Measurements from ENCODE around the gene KIF1A.
"Not testable (repeated sequence)": the region's sequence is repeated elsewhere in the genome, so short reads cannot be mapped to it uniquely, and the experiment has no call there.

The KIF1A gene

DNA sequence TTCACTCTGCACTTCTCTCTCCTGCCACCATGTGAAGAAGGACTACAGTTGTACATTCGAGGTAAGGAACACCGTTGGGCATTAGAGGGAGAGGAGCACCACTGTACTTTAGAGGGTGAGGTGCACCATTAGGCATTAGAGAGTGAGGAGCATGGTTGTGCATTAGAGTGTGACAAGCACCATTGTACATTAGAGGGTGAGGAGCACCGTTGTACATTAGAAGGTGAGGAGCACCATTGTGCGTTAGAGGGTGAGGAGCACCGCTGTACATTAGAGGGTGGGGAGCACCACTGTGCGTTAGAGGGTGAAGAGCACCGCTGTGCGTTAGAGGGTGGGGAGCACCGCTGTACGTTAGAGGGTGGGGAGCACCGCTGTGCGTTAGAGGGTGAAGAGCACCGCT lies 27.8 kb upstream of the KIF1A start:
- no peak for DNase-seq

DNA sequence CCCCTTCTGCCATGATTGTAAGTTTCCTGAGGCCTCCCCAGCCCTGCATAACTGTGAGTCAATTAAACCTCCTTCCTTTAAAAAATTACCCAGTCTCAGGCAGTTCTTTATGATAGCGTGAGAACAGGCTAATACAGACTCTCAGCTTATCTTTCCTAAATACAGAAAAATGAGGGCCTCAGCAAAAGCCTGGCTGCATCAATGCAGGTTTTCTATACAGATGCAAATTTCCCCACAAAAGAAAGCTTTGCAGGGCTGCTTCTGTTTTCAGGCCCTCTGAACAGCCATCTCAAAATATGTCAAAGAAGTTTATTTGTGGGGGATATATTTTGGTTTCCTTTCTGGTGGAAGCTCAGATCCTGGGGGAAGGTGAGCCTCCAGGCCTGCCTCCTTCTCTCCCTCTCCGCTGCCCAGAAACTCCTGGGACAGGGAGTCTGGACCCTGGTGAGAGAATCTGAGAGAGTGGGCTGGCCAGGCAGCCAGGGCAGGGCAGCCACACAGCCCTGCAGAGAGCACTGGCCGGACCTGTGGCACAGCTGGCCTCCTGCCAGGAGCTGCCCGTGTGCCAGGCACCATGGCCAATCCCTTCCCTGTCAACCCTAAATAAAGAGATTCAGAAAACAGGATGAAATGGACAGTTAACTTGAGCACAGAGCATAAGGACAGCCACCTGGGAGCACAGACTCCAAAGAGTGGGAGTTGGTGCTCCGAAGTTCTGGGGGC lies 27.0 kb upstream of the KIF1A start:
- DNase-seq, result no peak

DNA sequence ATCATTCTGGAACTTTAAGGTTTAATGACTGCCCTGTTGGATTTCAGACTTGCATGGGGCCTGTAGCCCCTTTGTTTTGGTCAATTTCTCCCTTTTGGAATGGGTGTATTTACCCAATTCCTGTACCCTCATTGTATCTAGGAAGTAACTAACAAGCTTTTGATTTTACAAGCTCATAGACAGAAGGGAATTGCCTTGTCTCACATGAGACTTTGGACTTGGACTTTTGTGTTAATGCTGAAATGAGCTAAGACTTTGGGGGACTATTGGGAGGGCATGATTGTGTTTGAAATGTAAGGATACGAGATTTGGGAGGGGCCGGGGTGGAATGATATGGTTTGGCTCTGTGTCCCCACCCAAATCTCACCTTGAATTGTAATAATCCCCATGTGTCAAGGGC lies 26.3 kb upstream of the KIF1A start:
- DNase-seq, result not testable (repeated sequence)

DNA sequence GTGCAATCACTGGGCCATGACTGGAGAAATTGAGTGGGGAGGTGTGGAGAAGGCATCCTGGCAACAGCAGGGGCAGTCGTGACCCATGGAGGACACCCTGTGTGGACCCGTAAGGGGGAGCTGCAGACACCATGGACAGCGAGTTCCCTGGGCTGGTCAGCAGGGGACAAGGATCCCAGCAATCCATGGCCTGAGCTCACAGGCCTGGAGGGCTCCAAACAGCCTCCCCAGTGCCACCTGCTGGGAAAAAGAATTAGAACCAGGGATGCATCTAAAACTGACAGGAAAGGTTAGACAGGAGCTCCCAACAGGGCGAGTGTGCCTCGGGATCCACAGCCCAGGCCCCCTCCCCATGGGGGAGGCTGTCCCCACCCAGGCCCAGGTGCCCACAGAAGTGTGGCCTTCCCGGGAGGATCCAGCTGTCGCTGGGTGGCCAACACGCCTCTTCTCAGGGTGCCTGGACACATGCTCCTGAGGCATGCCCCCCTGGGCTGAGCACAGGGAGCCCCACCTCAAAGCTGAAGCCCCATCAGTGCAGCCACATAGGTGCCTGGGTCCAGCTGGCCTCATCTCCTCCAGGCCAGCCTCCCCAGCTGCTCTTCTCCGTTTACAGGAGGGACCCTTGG lies 20.5 kb upstream of the KIF1A start:
- DNase-seq, result peak; percentile 40 to 46

DNA sequence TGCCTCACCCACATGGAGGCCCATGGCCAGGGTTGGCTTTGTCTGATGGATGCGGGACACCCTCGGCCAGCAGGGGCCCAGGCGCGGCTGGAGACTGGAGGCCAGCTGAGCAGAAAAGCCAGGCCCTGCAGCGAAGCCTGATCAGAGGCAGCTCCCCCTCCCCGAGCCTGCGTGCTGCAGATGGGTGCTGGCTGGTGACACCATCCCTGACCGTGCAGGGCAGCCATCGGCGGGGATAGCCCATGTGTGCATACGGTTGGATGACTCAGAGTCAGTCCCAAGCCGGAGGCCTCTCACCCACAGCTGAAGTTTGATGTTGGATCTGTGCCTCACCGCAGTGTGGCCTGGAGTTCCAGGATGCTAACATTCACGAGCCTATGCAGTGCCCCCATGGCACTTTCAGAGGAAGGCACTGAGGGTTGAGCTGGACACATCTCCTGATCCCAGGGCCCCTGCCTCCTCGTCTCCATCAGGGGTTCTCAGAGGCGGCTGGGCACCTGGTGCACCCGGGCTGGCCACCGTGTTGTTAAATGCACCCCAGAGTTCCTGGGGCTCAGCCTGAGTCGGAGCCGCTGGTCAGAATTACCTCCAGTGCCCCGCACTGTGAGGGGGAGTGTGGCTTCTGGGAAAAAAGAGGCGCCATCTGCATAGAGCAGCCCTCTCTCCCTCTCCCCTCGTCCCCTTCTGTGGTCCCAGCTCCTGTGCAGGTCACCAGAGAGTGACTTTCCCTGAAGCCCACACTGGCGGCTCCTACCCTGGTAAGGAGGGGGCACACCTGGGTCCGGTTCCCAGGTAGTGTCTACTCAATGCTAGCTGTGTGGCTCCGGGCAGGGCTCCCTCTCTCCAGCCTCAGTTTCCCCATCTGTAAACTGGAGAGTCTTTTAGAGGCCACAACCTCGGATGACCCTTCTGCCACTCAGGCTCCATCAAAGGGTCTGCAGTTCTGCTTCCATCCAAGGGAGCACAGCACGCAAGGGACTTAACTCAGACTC lies 19.4 kb upstream of the KIF1A start:
- DNase-seq, result no peak

DNA sequence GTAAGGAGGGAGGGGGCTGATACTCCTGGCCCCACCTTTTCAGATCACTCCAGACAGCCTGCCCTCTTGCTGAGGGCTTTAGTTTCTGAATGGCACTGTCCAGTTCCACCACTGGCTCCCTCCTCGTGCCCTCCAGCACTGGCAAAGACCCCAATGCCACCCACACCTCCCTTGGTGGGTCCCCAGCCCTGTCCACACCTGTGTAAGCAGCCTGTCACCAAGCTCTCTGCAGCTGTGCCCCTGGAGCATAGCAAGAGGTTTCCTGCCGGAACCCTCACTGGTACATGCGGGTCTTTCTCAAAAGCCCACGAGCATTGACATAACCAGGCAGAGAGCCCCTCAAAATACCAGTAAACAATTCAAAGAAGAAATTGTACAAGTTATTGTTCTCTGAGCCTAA lies 17.6 kb upstream of the KIF1A start:
- no peak for DNase-seq

DNA sequence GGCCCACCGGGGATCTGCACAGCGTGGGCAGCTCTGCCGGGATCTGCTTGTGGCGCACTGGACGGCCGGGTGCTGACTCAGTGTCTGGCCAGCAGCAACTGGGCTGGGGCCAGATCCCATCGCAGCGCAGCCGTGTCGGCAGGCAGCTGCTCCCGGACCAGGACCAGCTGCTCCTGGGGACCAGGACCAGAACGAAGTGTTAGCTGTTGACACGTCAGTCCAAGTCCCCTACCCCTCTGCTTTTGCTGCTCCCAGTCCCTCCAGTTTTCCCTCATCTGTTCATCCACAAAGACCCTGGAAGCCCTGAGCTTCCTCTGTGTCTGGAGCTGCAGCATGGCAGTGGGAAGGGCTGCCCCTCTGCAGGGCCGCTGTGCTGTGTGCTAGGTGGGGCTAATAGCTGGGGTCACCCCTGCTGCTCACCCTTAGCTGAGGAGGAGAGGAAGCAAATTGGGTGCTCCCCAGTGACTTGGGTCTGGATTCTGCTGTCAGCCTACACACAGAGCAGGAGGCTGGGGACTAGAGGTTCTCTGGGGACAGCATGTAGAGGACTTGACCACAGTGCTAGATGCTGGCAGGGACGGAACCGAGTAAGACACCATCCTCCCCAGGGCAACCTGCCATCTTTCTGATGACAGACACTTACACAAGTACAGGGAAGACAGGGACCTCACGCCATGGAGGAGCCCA lies 16.9 kb upstream of the KIF1A start:
- DNase-seq, result no peak

DNA sequence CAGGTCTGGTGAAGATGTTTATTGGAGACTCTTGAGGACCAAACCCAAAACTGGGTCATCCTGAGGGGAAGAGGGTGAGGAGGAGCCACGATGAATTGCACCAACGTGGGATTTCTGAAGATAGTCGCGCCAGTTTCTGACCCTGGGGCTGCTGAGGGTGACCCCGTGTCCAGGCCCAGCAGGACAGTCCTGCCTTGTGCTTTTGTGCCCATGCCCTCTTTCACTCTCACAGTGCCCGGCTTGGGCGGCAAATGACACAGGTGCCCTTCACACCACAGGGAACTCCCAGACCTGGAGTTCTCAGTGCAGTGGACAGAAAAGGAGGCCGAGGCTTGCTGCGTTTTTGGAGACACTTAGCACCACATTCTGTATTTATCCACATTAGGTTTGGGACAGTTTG lies 15.5 kb upstream of the KIF1A start:
- DNase-seq, result no peak

DNA sequence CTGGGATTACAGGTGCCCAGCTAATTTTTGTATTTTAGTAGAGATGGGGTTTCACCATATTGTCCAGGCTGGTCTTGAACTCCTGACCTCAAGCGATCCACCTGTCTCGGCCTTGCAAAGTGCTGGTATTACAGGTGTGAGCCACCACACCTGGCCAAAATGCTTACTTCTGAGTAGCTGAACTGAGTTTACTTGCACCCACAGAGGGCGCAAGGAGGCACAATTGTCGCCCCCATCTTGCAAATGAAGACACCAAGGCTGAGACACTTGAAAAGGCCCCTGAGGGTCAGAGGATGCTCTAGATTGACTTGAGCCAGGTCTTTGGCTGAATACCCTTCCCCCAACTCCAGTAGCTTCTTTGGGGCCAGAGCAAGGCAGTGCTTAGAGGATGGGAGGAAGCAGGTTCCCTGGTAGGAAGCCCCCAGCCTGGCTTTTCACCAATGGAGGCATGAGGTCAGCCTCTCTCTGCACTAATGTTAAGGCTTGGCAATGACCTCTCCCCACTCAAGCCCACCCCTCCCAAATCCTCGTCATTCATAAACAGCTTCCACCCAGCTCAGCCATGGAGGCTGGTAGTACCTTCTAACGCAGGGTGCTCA lies 14.5 kb upstream of the KIF1A start:
- no peak for DNase-seq

DNA sequence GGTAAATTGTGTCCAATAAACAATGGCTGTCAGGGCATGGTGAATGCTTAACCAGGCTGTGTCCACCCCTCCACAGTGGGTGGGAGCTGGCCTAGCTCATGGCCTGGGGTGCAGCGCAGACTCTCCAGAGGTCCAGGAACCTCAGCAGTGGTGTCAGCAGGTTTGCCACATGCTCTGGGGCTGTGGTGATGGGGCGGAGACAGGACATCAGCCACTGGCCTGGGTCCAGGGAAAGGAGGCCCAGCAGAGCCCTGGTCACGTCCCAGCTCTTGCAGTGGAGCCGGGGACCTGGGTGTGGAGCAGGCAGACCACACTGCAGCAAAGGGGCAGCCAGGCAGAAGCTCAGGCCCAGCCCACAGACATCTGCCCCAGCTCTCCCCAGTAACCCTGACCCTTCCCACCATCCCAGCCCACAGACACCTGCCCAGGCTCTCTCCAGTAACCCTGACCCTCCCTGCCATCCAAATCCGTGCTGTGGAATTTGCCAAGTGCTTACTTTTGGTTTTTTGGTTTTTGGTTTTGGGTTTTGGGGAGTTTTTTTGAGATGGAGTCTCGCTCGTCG lies 13.8 kb upstream of the KIF1A start:
- DNase-seq, result no peak

DNA sequence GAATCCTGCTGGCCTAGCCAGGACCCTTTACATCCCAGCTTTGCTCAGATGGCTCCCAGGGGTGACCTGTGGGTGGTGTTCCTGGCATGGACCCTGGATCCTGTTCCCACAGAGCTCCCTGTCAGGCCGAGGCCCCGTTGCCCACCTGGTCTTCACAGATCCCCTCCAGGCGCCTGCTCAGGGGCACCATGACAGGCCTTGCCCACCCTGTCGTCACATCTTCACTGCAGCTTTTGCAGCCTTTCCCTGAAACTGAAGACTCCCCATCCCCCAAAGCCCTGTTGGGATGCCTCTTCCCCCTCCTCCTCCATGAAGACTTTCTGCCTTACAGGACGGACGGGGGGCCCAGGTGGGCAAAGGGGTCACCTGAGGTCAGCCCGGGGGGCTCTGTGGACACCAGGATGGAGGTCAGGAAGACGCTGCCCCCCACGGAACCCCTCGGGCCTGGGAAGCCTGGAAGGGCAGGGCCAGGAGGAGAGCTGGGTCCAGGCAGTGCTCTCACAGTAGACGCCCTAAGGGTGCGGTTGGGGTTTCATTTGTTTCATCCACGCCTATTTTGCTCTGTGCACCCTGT lies 13.0 kb upstream of the KIF1A start:
- DNase-seq, result no peak

DNA sequence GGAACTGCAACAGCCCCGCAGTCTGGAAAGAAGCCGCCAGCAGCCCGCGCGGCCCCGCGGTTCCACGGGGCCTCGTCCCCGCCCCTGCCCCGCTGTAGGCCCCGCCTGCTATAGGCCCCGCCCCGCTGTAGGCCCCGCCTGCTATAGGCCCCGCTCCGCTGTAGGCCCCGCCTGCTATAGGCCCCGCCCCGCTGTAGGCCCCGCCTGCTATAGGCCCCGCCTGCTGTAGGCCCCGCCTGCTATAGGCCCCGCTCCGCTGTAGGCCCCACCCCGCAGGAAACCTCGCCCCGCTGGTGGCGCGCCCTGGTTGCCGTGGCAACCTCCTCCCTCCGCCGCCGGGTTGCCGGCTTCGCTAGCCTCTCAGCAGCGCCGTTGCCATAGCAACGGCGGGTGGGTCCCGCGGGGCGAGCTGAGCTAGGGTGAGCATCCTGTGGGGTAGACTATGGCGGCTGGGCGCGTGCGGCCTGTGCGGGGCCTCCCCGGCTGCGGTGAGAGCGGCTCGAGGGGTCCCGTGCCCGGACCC lies 12.2 kb upstream of the KIF1A start:
- DNase-seq, result peak; percentile 95 to 98

DNA sequence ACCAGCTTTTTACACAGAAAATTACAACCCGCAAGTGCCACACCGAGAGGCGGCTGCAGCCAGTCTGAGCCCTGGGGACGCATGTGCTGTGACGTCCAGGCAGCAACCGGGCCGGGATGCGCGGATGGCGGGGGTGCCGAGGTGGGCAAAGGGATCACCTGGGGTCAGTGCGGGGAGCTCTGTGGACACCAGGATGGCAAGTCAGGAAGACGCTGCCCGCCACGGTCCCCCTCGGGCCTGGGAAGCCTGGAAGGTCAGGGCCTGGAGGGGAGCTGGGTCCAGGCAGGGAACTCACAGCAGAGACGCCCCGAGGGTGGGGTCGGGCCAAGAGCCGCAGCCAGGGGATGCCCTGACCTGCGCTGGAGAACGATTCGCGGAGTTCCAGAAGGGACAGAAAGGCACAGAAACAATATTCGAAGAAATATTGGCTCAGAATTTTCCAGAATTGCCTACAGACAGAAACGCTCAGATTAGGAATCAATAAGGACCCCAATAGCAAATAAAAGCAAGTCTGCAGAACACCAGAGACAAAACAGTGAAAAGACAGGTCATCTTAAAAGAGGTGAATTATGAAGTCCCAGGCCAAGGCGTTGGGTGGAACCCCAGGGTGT lies 11.7 kb upstream of the KIF1A start:
- DNase-seq, result no peak

DNA sequence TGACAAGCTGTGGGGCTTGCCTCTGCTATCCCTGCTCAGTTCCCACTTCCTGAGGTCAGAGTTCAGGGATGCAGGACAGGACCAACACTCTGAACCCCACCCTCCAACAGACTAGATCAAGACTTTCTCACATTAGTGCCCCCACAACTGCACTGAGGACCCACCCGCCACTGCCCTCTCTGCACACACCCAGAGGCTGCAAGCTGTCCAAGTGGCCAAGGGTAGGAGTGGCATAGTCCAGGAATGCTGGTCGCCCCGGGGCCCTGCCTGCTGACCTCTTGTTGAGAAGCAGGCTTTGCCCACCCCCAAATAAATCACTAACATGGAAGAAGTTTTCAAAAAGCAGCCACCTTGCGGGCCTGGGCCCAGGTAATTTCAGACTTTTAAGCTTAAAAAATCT lies 5.5 kb upstream of the KIF1A start:
- no peak for DNase-seq

DNA sequence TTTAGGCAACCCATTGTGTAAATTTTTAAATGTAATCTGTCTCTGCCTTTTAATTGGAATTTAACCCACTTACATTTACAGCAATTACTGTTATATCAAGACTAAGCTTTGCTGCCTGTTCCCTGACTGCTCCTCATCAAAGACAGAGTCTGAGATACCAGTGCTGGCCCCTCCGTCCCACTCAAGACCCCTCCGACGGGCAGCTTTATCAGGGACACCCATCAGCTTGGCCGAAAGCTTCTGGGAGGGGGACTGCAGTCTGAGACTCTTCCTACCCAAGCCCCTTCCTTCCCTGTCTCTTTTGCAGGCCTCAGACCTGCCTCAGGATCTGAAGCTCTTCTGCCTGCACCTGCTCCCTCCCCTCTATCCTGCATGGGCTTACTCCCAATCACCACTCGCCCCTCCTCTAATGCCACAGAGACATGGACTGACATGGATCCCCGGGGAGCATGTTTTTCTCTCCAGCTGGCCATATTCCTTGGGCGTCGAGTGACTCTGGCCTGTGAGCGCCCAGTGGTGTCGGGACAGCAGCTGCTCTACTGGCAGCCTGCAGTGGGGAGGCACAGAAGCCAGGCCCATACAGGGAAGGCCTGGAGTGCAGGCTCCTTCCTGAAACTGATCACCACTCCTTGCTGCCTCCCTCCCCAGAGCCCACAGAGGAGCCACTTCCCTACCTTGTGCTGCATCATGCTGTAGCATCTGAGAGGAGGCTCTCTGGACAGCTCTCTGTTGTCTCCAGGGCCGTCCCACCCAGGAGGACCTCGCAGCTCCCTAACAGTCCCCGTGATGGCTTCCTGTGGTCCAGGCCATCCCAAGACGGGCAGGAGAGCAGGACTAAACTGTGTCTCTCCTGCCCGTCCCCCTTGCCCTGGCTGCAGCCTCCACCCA lies 3.7 kb upstream of the KIF1A start:
- no peak for DNase-seq

DNA sequence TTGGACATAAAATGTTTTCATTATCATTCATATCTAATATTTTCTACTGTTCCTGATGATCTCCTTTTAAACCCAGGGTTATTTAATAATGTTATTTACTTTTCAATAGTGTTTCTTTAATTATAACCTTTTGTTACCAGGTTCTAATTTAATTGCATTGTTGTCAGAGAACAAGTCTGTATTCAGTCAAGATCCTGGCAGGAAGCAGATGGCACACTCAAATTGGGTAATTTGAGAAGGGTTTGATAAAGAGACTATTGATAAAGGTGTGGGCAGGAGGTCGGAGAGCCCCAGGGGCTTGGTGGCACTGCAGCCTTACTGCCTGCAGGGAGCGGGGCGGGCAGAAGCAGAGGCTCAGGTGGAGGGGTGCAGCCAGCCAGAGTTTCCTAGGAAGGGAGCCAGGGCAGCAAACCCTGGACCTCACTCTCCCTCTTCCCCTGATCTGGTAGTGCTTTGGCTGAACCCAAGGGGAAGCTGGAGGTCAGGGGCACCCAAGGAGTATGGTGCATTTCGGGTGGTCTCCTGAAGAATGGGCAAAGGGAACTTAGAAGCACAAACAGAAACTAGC lies 2.3 kb upstream of the KIF1A start:
- DNase-seq, result peak; percentile 14 to 50

DNA sequence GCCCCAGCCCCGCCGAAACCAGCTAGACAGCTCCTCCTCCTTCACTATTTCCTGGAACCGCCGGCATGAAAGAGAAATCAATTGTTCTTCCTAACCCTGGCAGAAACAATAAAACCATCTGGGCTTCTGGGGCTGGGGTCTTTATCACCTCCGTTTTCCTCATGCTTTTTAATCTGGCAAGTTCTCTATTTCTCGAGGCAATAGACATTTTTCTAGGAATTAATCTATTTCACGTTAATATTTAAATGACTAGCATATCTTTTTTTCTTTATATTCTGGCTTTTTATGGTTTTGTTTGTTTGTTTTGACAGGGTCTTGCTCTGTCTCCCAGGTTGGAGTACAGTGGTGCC lies 1.4 kb upstream of the KIF1A start:
- DNase-seq, result no peak

DNA sequence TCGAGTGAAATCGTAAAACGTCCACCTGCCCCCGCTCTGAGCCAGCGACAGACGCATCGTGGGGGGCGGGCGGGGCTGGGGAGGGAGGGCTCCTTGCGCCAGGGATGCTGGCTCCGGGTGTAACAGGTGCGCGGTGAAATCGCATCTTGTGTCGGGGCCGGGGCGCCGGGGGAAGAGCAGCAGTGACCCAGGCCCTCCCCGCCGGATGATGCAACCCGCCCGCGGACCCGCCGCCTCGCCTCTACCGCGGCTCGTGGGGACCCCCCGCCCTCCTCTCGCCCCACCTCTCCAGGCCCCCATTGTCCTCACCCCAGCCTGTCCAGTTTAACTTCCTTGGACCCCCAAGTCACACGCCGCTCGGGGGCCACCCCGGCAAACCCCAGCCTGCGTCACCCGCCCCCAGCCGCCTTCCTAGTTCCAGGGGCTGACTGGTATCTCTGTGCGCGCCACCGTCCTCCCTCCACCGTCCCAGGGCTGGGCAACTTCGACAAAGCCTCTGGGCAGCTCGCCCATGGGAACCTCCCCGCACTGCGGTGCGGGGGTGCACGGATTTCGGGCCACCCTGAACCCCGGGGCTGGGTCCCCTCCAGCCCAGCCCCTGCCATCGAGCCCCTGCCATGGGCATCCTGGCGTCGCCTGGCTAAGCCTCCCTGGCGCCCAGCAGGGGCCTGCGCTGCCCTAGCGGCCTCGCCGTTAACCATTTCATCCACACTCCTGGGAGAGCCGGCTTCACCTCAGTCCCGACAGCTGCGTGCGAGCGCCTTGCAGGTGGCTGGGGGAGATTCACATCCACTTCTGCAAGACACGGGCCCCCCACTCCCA lies 799 bp upstream of the KIF1A start:
- peak; percentile 51 to 76 for DNase-seq
